ENCODE data around the gene SHPK.
"Not testable (repeated sequence)": the region's sequence is repeated elsewhere in the genome, so short reads cannot be mapped to it uniquely, and the experiment has no call there.

SHPK gene

GRCh38 chr17:3589784-3590183 is 46.3 kb downstream of the SHPK start:
- DNase-seq (ENCODE audit: low read depth in 2 of 2), result no peak

DNA sequence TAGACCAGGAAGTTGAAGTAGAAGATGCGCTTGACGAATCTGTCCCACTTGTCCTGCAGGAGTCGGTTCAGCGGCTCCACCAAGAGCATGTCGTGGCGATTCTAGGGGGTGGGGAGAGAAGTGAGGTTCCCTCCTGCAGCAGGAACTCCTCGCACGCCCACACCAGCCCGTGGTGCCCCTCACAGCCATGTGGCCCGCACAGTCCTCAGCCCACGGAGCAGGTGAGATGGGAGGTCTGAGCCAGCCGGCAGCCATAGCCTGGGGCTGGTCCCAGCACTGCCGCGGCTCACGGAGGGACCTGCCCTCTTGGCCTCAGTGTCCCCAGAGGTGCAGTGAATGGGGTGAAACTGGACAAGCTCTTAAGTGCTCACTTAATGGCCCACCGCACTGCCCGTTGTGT is 50.2 kb downstream of the SHPK start:
- no peak for DNase-seq (ENCODE audit: low read depth in 2 of 2)

DNA sequence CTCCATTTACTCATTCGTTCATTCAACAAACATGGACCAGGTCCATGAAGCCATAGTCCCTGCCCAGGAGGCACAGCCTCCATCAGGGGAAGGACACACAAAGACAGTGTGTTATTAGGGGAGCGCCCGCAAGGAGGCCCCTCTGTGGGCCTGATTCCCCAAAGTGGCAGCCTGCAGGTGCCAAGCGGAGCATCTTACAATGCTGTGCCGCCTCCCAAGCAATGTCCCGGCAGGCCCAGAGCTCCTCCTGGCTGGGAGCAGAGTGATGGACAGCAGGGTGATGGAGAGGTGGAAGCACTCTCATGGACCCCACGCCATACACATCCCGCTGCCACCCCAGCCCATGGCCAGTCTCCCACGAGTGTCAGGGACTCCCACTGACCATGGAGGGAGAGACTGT is 52.6 kb downstream of the SHPK start:
- no peak for DNase-seq (ENCODE audit: low read depth in 2 of 2)

- DNase-seq (ENCODE audit: low read depth in 2 of 2), result no peak
Measured at GRCh38 chr17:3582915-3583314, 53.1 kb downstream of the SHPK start.

GRCh38 chr17:3578667-3579066 is 57.4 kb downstream of the SHPK start:
- not testable (repeated sequence) for DNase-seq (ENCODE audit: low read depth in 2 of 2)

GRCh38 chr17:3576970-3577369 is 59.1 kb downstream of the SHPK start:
- DNase-seq (ENCODE audit: low read depth in 2 of 2), result no peak

DNA sequence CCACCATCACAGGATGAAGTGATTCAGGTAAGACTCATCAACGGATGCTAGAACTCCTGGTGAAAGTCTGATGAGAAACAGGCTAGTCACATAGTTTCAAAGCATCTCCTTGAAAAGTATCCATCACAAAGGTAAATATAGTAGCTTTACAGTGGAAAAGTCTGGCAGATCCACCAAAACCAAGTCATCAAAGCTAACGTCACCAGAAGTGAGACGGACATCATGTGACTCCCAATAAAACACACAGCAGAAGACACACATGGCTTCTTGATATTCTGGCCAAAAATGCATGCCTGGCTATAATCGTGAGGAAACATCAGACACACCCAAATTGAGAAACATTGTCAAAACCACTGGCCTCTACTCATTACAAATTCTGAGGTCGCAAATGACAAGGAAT is 60.5 kb downstream of the SHPK start:
- DNase-seq (ENCODE audit: low read depth in 2 of 2), result no peak

- no peak for DNase-seq (ENCODE audit: low read depth in 2 of 2)
Measured at GRCh38 chr17:3574231-3574630, 61.8 kb downstream of the SHPK start.

DNA sequence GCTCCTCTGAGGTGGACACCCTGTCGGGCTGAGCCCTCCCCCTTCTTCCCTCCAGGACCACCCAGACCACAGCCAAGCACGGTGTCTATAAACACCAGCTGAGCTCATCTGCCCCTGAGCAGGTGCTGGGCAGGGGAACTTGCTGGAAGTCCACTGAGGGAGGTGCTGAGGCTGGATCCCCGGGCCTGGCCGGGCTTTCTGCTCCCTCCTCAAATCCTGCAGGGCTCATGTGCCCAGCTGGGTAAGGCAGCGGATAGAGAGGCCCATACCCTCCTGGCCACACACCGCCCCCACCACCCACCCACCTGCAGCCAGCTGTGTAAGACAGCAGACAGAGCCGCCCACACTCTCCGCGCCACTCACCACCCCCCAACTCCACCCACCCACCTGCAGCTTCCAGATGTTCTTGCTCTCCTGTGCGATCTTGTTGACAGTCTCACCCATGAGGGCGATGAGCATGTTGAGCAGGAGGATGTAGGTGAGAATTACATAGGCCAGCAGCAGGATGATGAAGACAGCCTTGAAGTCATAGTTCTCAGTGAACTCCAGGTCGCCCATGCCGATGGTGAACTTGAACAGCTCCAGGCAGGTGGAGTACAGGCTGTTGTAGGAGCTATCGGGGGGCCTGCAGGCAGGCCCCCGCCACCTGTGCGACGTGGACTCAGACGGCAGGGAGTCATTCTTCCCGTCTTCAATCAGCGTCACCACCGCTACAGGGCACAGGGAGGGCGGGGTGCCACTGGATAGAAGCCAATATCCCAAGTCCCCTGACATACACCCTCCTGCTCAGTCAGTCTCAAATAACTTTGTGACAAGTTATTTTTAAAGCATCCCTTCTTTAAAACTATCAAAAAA is 62.6 kb downstream of the SHPK start:
- DNase-seq (ENCODE audit: low read depth in 2 of 2), result no peak

- no peak for DNase-seq (ENCODE audit: low read depth in 2 of 2)
Measured at GRCh38 chr17:3572231-3572630, 63.8 kb downstream of the SHPK start.

DNA sequence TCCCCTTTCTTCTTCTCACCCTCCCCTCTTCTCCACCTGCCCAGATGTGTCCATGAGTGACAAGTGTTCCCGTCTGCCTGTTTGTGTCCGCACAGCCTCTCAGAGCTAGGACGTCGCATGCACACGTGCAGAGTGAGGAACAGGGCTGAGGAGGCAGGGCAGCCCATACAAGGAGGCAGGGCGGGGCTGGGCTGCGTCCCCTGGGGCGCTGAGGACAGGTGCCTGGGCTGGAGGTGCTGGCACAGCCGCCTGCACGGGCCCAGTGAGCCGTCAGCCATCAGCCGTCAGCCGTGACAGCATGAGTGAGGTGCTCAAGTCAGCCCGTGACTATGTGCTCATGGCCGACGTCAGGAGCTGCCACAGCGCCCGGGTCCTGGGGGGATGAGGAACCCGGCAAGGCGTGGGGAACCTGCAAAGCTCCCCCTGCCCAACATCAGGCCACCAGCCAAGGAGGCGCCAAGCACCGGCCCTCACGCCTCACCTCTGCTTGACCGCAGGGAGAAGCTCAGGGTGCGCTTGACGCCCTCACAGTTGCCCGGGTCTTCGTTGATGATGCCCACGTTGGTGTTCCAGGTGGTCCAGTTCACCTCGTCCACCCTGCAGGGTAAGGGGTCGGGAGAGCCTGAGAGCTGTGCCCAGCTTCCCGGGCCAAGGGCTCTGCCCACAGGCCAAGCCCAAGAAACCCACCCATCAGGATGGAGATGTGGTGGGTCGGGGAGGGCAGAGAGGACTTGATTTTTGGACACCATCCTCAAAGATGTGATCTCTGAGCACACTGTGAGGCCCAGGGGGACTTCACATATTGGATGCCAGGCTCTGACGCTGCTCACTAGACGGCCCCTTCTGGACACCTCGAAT is 64.8 kb downstream of the SHPK start:
- no peak for DNase-seq (ENCODE audit: low read depth in 2 of 2)

GRCh38 chr17:3569534-3570137 is 66.4 kb downstream of the SHPK start:
- DNase-seq (ENCODE audit: low read depth in 2 of 2), result no peak

DNA sequence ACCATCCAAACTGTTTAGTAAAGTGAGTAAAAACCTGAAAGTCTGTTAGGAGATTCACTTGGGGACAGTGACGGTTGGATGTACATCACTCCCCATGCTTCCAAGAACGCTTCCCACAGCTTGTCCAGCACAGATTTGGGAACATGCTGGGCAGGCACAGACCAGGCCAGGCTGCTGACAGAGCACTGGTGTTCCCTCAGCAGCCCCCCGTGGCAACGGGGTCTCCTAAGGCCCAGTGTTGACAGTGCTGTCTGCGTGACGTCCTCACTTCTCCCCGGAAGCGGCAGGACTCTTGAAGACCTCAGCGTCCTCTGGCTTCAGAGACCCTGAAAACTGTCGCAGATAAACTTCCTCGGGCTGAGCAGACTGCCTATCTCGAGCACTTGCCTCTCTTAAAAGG is 69.5 kb downstream of the SHPK start:
- DNase-seq (ENCODE audit: low read depth in 2 of 2), result no peak

GRCh38 chr17:3565143-3565542 is 70.9 kb downstream of the SHPK start:
- DNase-seq (ENCODE audit: low read depth in 2 of 2), result no peak

GRCh38 chr17:3564241-3564640 is 71.8 kb downstream of the SHPK start:
- DNase-seq (ENCODE audit: low read depth in 2 of 2), result not testable (repeated sequence)

DNA sequence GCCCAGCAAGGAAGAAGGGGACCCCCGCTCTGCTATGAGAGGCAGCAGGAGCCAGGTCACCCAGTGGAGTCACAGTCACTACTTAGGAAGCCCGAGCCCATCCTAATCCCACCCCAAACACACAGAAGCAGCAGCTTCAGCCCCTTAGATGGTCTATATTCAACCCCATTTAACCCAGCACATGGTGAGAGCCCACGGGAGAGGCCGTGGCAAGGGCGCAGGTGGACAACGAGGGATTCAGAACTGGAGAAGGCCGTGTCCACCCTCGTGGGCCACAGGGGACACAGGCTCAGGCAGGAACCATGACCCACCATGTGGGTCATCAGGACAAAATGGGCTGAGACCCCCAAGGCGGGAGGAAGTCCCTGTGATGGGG is 76.8 kb downstream of the SHPK start:
- DNase-seq (ENCODE audit: low read depth in 2 of 2), result no peak

GRCh38 chr17:3558603-3559269 is 77.3 kb downstream of the SHPK start:
- DNase-seq (ENCODE audit: low read depth in 2 of 2), result no peak

All from stimulated activated CD8-positive, alpha-beta memory T cell treated with anti-CD3 and anti-CD28 coated beads, Interleukin-7, amount 100 ng/mL, for 1 hour (primary cell).